PFSK-1 (cell line): ENCODE measurements around the gene SEMA3F.

ENCODE experiments used
- FOXP2 ChIP-seq: optimal IDR thresholded peaks from 2 replicates; pipeline ENCODE3; 2011; ENCODE audit warnings: borderline replicate concordance, control low read depth, inconsistent platforms; ENCODE audit not compliant: insufficient read depth; ENCODE audit errors: extremely low read length, extremely low read depth
- POLR2AphosphoS5 ChIP-seq: IDR thresholded peaks from 2 replicates; pipeline ENCODE4 v1.6.1; 2012; ENCODE audit warnings: low read depth, mild to moderate bottlenecking, control low read depth, low read length, moderate library complexity
- REST ChIP-seq, 2 experiments: IDR thresholded peaks; 2 replicates each; pipeline versions ENCODE4 v1.6.1 to v1.8.0; 2011 to 2012; ENCODE audit warnings: low read depth in 2 of 2, low read length in 2 of 2, control low read depth in 1 of 2, inconsistent platforms in 1 of 2, mild to moderate bottlenecking in 1 of 2, moderate library complexity in 1 of 2; ENCODE audit not compliant: insufficient read depth in 1 of 2
- SIN3A ChIP-seq: IDR thresholded peaks from 2 replicates; pipeline ENCODE4 v1.6.1; 2012; ENCODE audit warnings: mild to moderate bottlenecking, low read length, moderate library complexity, borderline replicate concordance; ENCODE audit not compliant: insufficient read depth
- TAF1 ChIP-seq: IDR thresholded peaks from 2 replicates; pipeline ENCODE4 v1.6.1; 2012; ENCODE audit warnings: low read length, control low read depth, borderline replicate concordance; ENCODE audit not compliant: insufficient read depth

SEMA3F gene

GRCh38 chr3:50212502-50212901 is 57.4 kb downstream of the SEMA3F start:
- no peak for TF ChIP-seq SIN3A
- TF ChIP-seq FOXP2 = no peak
- no peak for TF ChIP-seq POLR2AphosphoS5

- TF ChIP-seq REST (IDR thresholded peaks at IDR 0.05; ENCODE audit: insufficient read depth in 1 of 2, low read depth in 2 of 2, low read length in 2 of 2) = no peak
- TF ChIP-seq FOXP2 = no peak
- no peak for TF ChIP-seq POLR2AphosphoS5
- TF ChIP-seq SIN3A = no peak
- no peak for TF ChIP-seq TAF1
Observed at GRCh38 chr3:50212971-50213370, 57.8 kb downstream of the SEMA3F start.

GRCh38 chr3:50213373-50213772 is 58.2 kb downstream of the SEMA3F start:
- TF ChIP-seq TAF1 (no peak), REST (IDR thresholded peaks at IDR 0.05; ENCODE audit: insufficient read depth in 1 of 2, low read depth in 2 of 2, low read length in 2 of 2) (no peak), SIN3A (no peak), FOXP2 (no peak), POLR2AphosphoS5 (no peak)

- TF ChIP-seq POLR2AphosphoS5 = no peak
Observed at GRCh38 chr3:50214824-50215223, 59.7 kb downstream of the SEMA3F start.

GRCh38 chr3:50215529-50215928 is 60.4 kb downstream of the SEMA3F start:
- TF ChIP-seq REST (IDR thresholded peaks at IDR 0.05; ENCODE audit: insufficient read depth in 1 of 2, low read depth in 2 of 2, low read length in 2 of 2) = no peak
- TF ChIP-seq SIN3A = no peak
- no peak for TF ChIP-seq POLR2AphosphoS5
- no peak for TF ChIP-seq FOXP2
- TF ChIP-seq TAF1 = no peak

GRCh38 chr3:50217681-50218080 is 62.6 kb downstream of the SEMA3F start:
- TF ChIP-seq POLR2AphosphoS5 (no peak), FOXP2 (no peak), REST (IDR thresholded peaks at IDR 0.05; ENCODE audit: insufficient read depth in 1 of 2, low read depth in 2 of 2, low read length in 2 of 2) (no peak), TAF1 (no peak), SIN3A (no peak)
